Stomach smooth muscle (tissue), 2 donors: ENCODE measurements around the gene NHSL2.
A peak's percentile ranks its signal among the peaks of the same experiment; 100 is the strongest.

ENCODE experiments used
- H3K27ac ChIP-seq: one replicate; pipeline ENCODE4 v1.7.0; 2013; ENCODE audit warnings: mild to moderate bottlenecking, low read length, inconsistent platforms
- H3K27me3 ChIP-seq, 2 donors: one replicate each; pipeline ENCODE4 v1.7.0; 2013; ENCODE audit warnings: low read length in 2 of 2; ENCODE audit not compliant: insufficient read depth in 2 of 2, control insufficient read depth in 1 of 2
- H3K36me3 ChIP-seq, 2 donors: one replicate each; pipeline ENCODE4 v1.7.0; 2013; ENCODE audit warnings: low read length in 2 of 2; ENCODE audit not compliant: control insufficient read depth in 2 of 2, insufficient read depth in 2 of 2
- H3K4me1 ChIP-seq: one replicate; pipeline ENCODE4 v1.7.0; 2013; ENCODE audit warnings: low read length; ENCODE audit not compliant: control insufficient read depth, insufficient read depth
- H3K4me3 ChIP-seq, 2 donors: one replicate each; pipeline ENCODE4 v1.7.0; 2013; ENCODE audit warnings: low read length in 2 of 2
- H3K9ac ChIP-seq, 2 donors: one replicate each; pipeline ENCODE4 v1.7.0; 2013; ENCODE audit warnings: low read length in 2 of 2, mild to moderate bottlenecking in 1 of 2
- H3K9me3 ChIP-seq, 2 donors: one replicate each; pipeline ENCODE4 v1.7.0; 2013; ENCODE audit warnings: low read length in 2 of 2; ENCODE audit not compliant: control insufficient read depth in 2 of 2
- donor health status: healthy.
- donor health status: Pancreatic carcinoma.

The NHSL2 gene

GRCh38 chrX:72027024-72027913 is 116.6 kb downstream of the NHSL2 start:
- no peaks in the 10 kb centered on the region for H3K36me3 ChIP-seq
- H3K27ac ChIP-seq = peak overlapping the region; percentile 83
- peak overlapping the region; percentile 59 to 79 for H3K9ac ChIP-seq
- peaks cover 32% of the 10 kb centered on the region for H3K4me1 ChIP-seq
- peak overlapping the region; percentile 71 to 72 for H3K4me3 ChIP-seq
- H3K27me3 ChIP-seq = peaks cover 0 to 33% of the 10 kb centered on the region in 2 donors
- H3K9me3 ChIP-seq = no peaks in the 10 kb centered on the region

DNA sequence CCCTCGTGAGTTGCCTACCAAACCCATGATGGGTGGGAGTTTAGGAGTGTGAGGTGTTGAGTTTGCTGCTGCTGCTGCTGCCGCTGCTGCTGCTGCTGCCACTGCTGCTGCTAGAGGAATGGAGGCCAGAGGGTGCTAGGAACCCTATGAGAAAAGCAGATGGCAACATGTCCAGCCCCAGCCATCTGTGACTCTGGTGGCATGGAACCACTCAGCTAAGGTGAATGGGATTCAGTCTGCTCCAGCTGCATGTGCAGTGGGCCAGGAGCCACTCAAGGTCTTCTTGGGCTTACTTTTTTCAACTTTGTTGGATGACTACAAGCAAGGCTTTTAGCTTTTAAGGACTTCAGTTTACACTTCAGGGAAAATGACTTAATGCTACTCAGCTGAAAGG is 117.3 kb downstream of the NHSL2 start:
- Histone ChIP-seq H3K27me3 (peaks cover 0 to 29% of the 10 kb centered on the region in 2 donors), H3K4me1 (peaks cover 32% of the 10 kb centered on the region), H3K36me3 (no peaks in the 10 kb centered on the region), H3K4me3 (peak overlapping the region; percentile 71 to 72), H3K27ac (peak overlapping the region; percentile 83), H3K9me3 (no peaks in the 10 kb centered on the region), H3K9ac (peak overlapping the region; percentile 59 to 79)

DNA sequence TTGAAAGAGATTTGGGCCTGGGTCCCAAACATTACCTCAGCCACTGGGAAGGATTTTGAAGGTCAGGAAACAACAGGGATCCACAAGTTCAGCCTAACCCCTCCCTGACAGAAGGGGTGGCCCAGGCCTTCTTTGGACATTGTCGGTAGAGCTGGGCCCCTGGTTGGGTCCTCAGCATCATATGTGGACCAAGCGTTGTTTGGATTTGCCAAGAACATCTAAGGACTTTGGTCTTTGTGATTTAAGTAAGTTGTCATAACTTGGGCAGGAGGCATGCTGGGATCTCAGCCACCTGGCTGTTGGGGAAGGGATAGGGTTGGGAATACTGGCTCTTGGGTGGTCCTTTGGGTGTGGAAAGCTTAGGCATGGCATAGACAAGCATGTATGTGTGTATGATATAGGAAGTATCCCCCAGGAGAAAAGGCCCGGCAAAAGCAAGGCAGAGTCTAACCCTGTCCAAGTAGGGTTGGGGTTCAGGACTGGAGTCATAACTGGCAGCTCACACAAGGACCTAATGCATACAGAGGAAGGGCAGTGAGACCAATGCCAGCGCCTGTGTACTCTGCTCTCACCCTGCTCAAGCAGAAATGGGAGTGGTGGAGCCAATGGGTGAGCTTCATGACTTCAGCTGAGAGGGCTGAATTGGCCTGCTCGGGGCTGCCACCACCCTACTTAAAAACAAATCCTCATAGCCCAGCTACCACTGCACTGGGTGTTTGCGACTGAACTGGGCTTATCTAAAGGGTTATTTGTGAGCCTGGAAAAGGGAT is 118.2 kb downstream of the NHSL2 start:
- no peaks in the 10 kb centered on the region for H3K9me3 ChIP-seq
- H3K36me3 ChIP-seq = no peaks in the 10 kb centered on the region
- peak overlapping the region; percentile 71 to 72 for H3K4me3 ChIP-seq
- H3K9ac ChIP-seq = peak overlapping the region; percentile 47 to 59
- H3K27ac ChIP-seq = peak overlapping the region; percentile 83
- H3K27me3 ChIP-seq = peaks cover 0 to 24% of the 10 kb centered on the region in 2 donors
- peaks cover 32% of the 10 kb centered on the region for H3K4me1 ChIP-seq

- H3K27ac ChIP-seq = peak overlapping the region; percentile 83
- H3K36me3 ChIP-seq = no peaks in the 10 kb centered on the region
- H3K9ac ChIP-seq = peak overlapping the region; percentile 13 to 59
- peak overlapping the region; percentile 71 to 72 for H3K4me3 ChIP-seq
- H3K9me3 ChIP-seq = no peaks in the 10 kb centered on the region
- peaks cover 32% of the 10 kb centered on the region for H3K4me1 ChIP-seq
- peaks cover 0 to 22% of the 10 kb centered on the region in 2 donors for H3K27me3 ChIP-seq
Measured at GRCh38 chrX:72029483-72030411, 119.1 kb downstream of the NHSL2 start.

GRCh38 chrX:72030431-72030830 is 119.8 kb downstream of the NHSL2 start:
- Histone ChIP-seq H3K4me3 (peak overlapping the region; percentile 15 to 23), H3K27me3 (peaks cover 0 to 22% of the 10 kb centered on the region in 2 donors), H3K9ac (peak overlapping the region in 1 of 2 donors; percentile 59), H3K27ac (peak overlapping the region; percentile 83), H3K4me1 (peaks cover 32% of the 10 kb centered on the region), H3K36me3 (no peaks in the 10 kb centered on the region), H3K9me3 (no peaks in the 10 kb centered on the region)

GRCh38 chrX:72031118-72031517 is 120.5 kb downstream of the NHSL2 start:
- peak overlapping the region; percentile 83 for H3K27ac ChIP-seq
- peaks cover 2 to 3% of the 10 kb centered on the region in 2 donors for H3K9me3 ChIP-seq
- H3K4me3 ChIP-seq = no peak overlapping the region
- H3K9ac ChIP-seq = no peak overlapping the region
- H3K4me1 ChIP-seq = peaks cover 31% of the 10 kb centered on the region
- no peaks in the 10 kb centered on the region for H3K36me3 ChIP-seq
- H3K27me3 ChIP-seq = peaks cover 0 to 20% of the 10 kb centered on the region in 2 donors

DNA sequence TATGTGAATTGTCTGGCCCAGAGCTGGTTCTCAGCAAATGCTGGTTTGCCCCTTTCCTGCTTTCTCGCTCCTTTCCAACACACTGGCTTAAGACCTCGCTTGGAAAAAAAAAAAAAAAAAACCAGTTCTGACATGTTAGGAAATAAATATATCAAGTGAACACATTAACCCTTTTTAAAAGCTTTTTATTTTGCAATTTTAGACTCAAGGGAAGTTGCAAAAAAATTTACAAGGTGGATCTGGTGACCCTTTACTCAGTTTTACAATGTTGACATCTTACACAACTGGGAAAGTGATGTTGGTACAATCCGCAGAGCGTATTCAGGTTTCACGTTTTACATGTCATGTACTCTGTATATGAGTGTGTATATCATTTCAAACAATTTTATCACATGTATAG is 121.0 kb downstream of the NHSL2 start:
- Histone ChIP-seq H3K9me3 (peaks cover 2 to 4% of the 10 kb centered on the region in 2 donors), H3K4me3 (no peak overlapping the region), H3K27ac (no peak overlapping the region), H3K4me1 (peaks cover 26% of the 10 kb centered on the region), H3K27me3 (peaks cover 0 to 15% of the 10 kb centered on the region in 2 donors), H3K36me3 (no peaks in the 10 kb centered on the region), H3K9ac (no peak overlapping the region)

DNA sequence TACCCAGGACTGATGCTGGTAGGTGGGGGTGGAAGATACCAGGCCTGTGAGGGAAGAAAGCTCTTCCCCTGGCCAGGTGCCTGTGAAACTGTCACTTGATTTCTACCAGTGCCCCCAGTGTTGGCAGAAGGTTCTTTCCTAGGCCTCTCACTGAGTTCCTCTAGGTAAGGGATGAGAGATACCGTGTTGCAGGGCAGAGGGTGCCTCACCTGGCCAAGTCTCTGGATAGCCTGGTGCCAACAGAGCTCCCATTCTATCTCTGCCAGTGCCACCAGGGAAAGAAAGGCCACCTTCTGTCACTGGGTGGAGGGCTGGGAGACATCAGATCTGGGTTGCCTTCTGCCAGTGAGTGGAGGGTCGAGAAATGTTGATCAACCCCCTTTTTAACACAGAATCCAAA is 127.0 kb downstream of the NHSL2 start:
- Histone ChIP-seq H3K4me1 (peaks cover 19% of the 10 kb centered on the region), H3K9ac (no peak overlapping the region), H3K27ac (no peak overlapping the region), H3K27me3 (peaks cover 0 to 14% of the 10 kb centered on the region in 2 donors), H3K4me3 (no peak overlapping the region), H3K36me3 (no peaks in the 10 kb centered on the region), H3K9me3 (peaks cover 2 to 4% of the 10 kb centered on the region in 2 donors)

- H3K9ac ChIP-seq = no peak overlapping the region
- no peak overlapping the region for H3K27ac ChIP-seq
- H3K4me1 ChIP-seq = peaks cover 23% of the 10 kb centered on the region
- H3K36me3 ChIP-seq = no peaks in the 10 kb centered on the region
- no peak overlapping the region for H3K4me3 ChIP-seq
- H3K9me3 ChIP-seq = peaks cover 2 to 4% of the 10 kb centered on the region in 2 donors
- H3K27me3 ChIP-seq = peaks cover 0 to 14% of the 10 kb centered on the region in 2 donors
Measured at GRCh38 chrX:72038016-72038415, 127.4 kb downstream of the NHSL2 start.

- Histone ChIP-seq H3K4me1 (peaks cover 23% of the 10 kb centered on the region), H3K4me3 (no peak overlapping the region), H3K27me3 (peaks cover 0 to 16% of the 10 kb centered on the region in 2 donors), H3K27ac (no peak overlapping the region), H3K9ac (no peak overlapping the region), H3K9me3 (peaks cover 2 to 4% of the 10 kb centered on the region in 2 donors), H3K36me3 (no peaks in the 10 kb centered on the region)
Measured at GRCh38 chrX:72038868-72039267, 128.2 kb downstream of the NHSL2 start.
